OCI-LY7 (cell line): ENCODE results near the gene AURKAIP1.

ENCODE experiments used
- EZH2phosphoT487 ChIP-seq: fragments of 200-600 bp; sonication (generic); IDR thresholded peaks from 2 replicates; pipeline ENCODE4 v1.6.1; 2018; ENCODE audit warnings: low read depth, borderline replicate concordance, mild to moderate bottlenecking, mixed run types, antibody characterized with exemption, low read length, moderate library complexity, mixed read lengths
- TF ChIP-seq, protein P1 (sequence below): fragments of 200-600 bp; sonication (generic); conservative IDR thresholded peaks from 2 replicates; pipeline ENCODE4 v1.5.1; 2014; ENCODE audit warnings: mild to moderate bottlenecking, antibody characterized with exemption, low read length, moderate library complexity, mixed read lengths

DNA sequence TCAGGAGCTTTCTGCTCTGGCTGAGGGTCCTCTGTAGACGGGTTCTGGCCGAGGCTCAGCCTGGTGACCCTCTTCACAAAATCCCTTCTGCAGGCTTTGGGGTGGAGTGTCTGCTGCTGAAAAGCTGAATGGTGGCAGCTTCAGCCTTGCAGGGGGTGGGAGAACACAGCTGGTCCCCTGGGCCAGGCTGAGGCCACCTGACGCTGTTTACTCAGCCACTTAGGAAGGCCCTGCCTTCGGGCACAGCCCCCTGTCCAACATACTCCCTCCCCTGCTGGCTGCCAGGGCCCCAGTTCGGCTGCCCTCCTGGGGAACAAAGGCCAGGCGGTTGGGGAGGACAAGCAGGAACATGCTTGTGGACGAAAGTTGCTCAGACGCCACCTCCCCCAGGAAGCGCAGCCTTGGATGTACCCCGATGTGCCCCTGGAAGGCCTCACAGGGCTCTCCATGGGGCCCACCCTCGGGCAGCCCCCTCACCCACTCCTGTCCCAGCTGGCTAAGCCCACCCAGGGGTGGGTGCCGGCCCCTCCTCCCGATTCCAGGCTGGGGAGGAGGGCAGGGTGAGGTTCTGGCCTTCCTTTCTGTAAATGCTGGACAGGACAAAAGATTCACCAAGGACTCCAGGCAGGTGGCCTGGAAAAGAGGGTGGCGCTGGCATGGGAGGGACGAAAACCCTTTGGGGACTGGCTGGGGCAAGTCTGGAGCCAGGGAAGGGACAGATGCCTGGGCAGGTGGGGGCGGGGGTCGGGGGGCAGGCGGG is 46.3 kb upstream of the AURKAIP1 start, which contains the start of gene ANKRD65:
- TF ChIP-seq, protein P1, sequence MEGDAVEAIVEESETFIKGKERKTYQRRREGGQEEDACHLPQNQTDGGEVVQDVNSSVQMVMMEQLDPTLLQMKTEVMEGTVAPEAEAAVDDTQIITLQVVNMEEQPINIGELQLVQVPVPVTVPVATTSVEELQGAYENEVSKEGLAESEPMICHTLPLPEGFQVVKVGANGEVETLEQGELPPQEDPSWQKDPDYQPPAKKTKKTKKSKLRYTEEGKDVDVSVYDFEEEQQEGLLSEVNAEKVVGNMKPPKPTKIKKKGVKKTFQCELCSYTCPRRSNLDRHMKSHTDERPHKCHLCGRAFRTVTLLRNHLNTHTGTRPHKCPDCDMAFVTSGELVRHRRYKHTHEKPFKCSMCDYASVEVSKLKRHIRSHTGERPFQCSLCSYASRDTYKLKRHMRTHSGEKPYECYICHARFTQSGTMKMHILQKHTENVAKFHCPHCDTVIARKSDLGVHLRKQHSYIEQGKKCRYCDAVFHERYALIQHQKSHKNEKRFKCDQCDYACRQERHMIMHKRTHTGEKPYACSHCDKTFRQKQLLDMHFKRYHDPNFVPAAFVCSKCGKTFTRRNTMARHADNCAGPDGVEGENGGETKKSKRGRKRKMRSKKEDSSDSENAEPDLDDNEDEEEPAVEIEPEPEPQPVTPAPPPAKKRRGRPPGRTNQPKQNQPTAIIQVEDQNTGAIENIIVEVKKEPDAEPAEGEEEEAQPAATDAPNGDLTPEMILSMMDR: no peak
- TF ChIP-seq EZH2phosphoT487: no peak
